K562 (cell line): ENCODE data around the gene FN3K. TPM values are rescaled to one million over a fixed set of nuclear protein-coding genes. Genes with fewer than 3 reads are reported as not detected.

Experiments
- ATF2 ChIP-seq: sonication (generic); formaldehyde crosslinking; IDR thresholded peaks from 2 replicates; pipeline ENCODE4 v1.8.1; 2022; ENCODE audit warnings: missing genetic modification reagents
- CREB3 ChIP-seq: fragments of 450-650 bp; conservative IDR thresholded peaks from 2 replicates; pipeline ENCODE4 v1.6.1; 2016; ENCODE audit warnings: missing genetic modification characterization, low read depth, mild to moderate bottlenecking, missing compliant biosample characterization, moderate library complexity
- E2F6 ChIP-seq, 2 experiments: IDR thresholded peaks; 2 replicates each; pipeline ENCODE4 v1.6.1; 2011; ENCODE audit warnings: borderline replicate concordance in 1 of 2, control low read depth in 1 of 2, low read depth in 1 of 2, low read length in 1 of 2, mild to moderate bottlenecking in 1 of 2, mixed read lengths in 1 of 2, moderate library complexity in 1 of 2; ENCODE audit not compliant: insufficient read depth in 1 of 2, insufficient read length in 1 of 2, poor library complexity in 1 of 2, severe bottlenecking in 1 of 2; ENCODE audit errors: extremely low read depth in 1 of 2
- ELF1 ChIP-seq: fragments of 200-800 bp; sonication (Bioruptor generic); IDR thresholded peaks from 2 replicates; pipeline ENCODE4 v1.6.1; 2016; ENCODE audit warnings: missing genetic modification characterization, missing compliant biosample characterization
- ETV1 ChIP-seq: fragments of 450-650 bp; conservative IDR thresholded peaks from 2 replicates; pipeline ENCODE4 v1.6.1; 2016; ENCODE audit warnings: missing genetic modification characterization, control low read depth, low read depth, missing compliant biosample characterization
- PHF8 ChIP-seq: fragments of 200-600 bp; sonication (generic); IDR thresholded peaks from 2 replicates; pipeline ENCODE4 v1.6.1; 2012; ENCODE audit warnings: mixed run types, mild to moderate bottlenecking, inconsistent platforms, low read length, moderate library complexity, borderline replicate concordance
- RB1 ChIP-seq: fragments of 450-650 bp; IDR thresholded peaks from 2 replicates; pipeline ENCODE4 v1.6.1; 2017; ENCODE audit warnings: low read depth, mild to moderate bottlenecking
- SMAD4 ChIP-seq: fragments of 250-450 bp; sonication (Bioruptor Pico); conservative IDR thresholded peaks from 2 replicates; pipeline ENCODE4 v1.8.0; 2021; ENCODE audit warnings: inconsistent platforms, mild to moderate bottlenecking, moderate library complexity
- U2AF2 ChIP-seq: fragments of 200-400 bp; formaldehyde crosslinking; optimal IDR thresholded peaks from 2 replicates; pipeline ENCODE3; 2017; ENCODE audit warnings: low read depth, mild to moderate bottlenecking, low read length
- VEZF1 ChIP-seq: fragments of 200-800 bp; sonication (Bioruptor generic); IDR thresholded peaks from 2 replicates; pipeline ENCODE4 v1.6.1; 2017; ENCODE audit warnings: missing genetic modification characterization, missing compliant biosample characterization
- ZBTB11 ChIP-seq, 3 experiments: fragments of 200-800 bp in 1 of 3; fragments of 250-450 bp in 1 of 3; fragments of 450-650 bp in 1 of 3; sonication (Bioruptor Pico) in 1 of 3; sonication (Bioruptor generic) in 1 of 3; formaldehyde crosslinking in 1 of 3; IDR thresholded peaks; 2 replicates each; pipeline versions ENCODE4 v1.6.1 to v1.8.0; 2016 to 2022; ENCODE audit warnings: mild to moderate bottlenecking in 2 of 3, missing genetic modification characterization in 2 of 3, missing compliant biosample characterization in 1 of 3, moderate library complexity in 1 of 3
- ZFX ChIP-seq: sonication (generic); formaldehyde crosslinking; IDR thresholded peaks from 2 replicates; pipeline ENCODE4 v1.8.0; 2022; ENCODE audit warnings: mild to moderate bottlenecking, missing genetic modification reagents, moderate library complexity
- ZNF764 ChIP-seq: fragments of 250-450 bp; sonication (Bioruptor Pico); IDR thresholded peaks from 2 replicates; pipeline ENCODE4 v1.4.0; 2020; ENCODE audit warnings: low read depth, mild to moderate bottlenecking, moderate library complexity
- polyA plus RNA-seq, 8 experiments: library from polyadenylated mRNA; depleted of rRNA in 4 of 8; stranded (reverse) in 5 of 8; unstranded in 3 of 8; fragments of >200 nt; fragmentation: Nextera tagmentation in 2 of 8; fragmentation: Illumina TruSeq in 1 of 8; extraction: Ambion mirVana in 2 of 8; extraction: Trizol in 1 of 8; gene quantifications; 2 replicates each; pipeline versions ENCODE4 v1.2.1 to v1.2.3, GENCODE V29; 2011 to 2014; ENCODE audit warnings: inconsistent platforms in 1 of 8, missing spikeins in 1 of 8
- total RNA-seq, 7 experiments: library from RNA; depleted of rRNA in 6 of 7; stranded (reverse); fragments of >200 nt in 6 of 7; fragmentation: Illumina TruSeq in 2 of 7; extraction: Trizol in 2 of 7; gene quantifications; 2 replicates each; pipeline versions ENCODE4 v1.2.1 to v1.2.3, GENCODE V29; 2011 to 2021; ENCODE audit warnings: low replicate concordance in 1 of 7

Gene FN3K
- total and polyA plus RNA-seq, 9 of the 15 experiments (the other 6 are each of a cell fraction or from before 2014, with no cell fraction given) = 0.08 to 22.7 (median 3.8) TPM

- TF ChIP-seq ZBTB11 (CRISPR knock-in tag; IDR thresholded peaks at IDR 0.05) (peak in 1 of 3 experiments; percentile 46; a peak in 1 of 6 replicates), ATF2 (no peak), ZFX (CRISPR knock-in tag) (peak; percentile 61; the same call in 1 of the 2 replicates), CREB3 (tag) (no peak), PHF8 (peak; percentile 73; the same call in 1 of the 2 replicates), RB1 (peak; percentile 88), ETV1 (tag) (peak; percentile 60), SMAD4 (CRISPR knock-in tag) (peak; percentile 70), ZNF764 (CRISPR knock-in tag) (no peak), ELF1 (no peak), U2AF2 (no peak), E2F6 (IDR thresholded peaks at IDR 0.05; ENCODE audit: borderline replicate concordance in 1 of 2, extremely low read depth in 1 of 2, insufficient read depth in 1 of 2, insufficient read length in 1 of 2, low read depth in 1 of 2, low read length in 1 of 2, poor library complexity in 1 of 2, severe bottlenecking in 1 of 2) (peak in 1 of 2 experiments; percentile 94), VEZF1 (peak; percentile 94)
Observed at GRCh38 chr17:82716203-82717010, 19.0 kb upstream of the FN3K start, which contains the start of gene FN3KRP (continued).
